ENCODE measurements around the gene DLG2.

GRCh38 chr11:84241343-84242131, 1385.6 kb downstream of the DLG2 start:
- no peak for TF ChIP-seq RAD21 (IDR thresholded peaks at IDR 0.05; ENCODE audit: low read depth)
- no peak for TF ChIP-seq MAX (IDR thresholded peaks at IDR 0.05)
- TF ChIP-seq TCF12 (IDR thresholded peaks at IDR 0.05; ENCODE audit: low read depth) = no peak
- no peak for TF ChIP-seq TAF1 (IDR thresholded peaks at IDR 0.05; ENCODE audit: low read depth)
- no peak for TF ChIP-seq EGR1 (IDR thresholded peaks at IDR 0.05)
- TF ChIP-seq ZBTB7A (IDR thresholded peaks at IDR 0.05; ENCODE audit: low read depth) = no peak
- no peak for TF ChIP-seq CEBPB (IDR thresholded peaks at IDR 0.05)
- no peak for TF ChIP-seq CREB1 (IDR thresholded peaks at IDR 0.05; ENCODE audit: low read depth)
- TF ChIP-seq EP300 (IDR thresholded peaks at IDR 0.05; ENCODE audit: borderline replicate concordance) = no peak
- no peak for TF ChIP-seq NFIC (IDR thresholded peaks at IDR 0.05)
- no peak for TF ChIP-seq USF1 (IDR thresholded peaks at IDR 0.05)
- TF ChIP-seq REST (IDR thresholded peaks at IDR 0.05; ENCODE audit: low read depth) = no peak
- TF ChIP-seq FOXM1 (IDR thresholded peaks at IDR 0.05; ENCODE audit: borderline replicate concordance, low read depth) = no peak
